ENCODE results near the gene KCNIP4.

KCNIP4 gene

DNA sequence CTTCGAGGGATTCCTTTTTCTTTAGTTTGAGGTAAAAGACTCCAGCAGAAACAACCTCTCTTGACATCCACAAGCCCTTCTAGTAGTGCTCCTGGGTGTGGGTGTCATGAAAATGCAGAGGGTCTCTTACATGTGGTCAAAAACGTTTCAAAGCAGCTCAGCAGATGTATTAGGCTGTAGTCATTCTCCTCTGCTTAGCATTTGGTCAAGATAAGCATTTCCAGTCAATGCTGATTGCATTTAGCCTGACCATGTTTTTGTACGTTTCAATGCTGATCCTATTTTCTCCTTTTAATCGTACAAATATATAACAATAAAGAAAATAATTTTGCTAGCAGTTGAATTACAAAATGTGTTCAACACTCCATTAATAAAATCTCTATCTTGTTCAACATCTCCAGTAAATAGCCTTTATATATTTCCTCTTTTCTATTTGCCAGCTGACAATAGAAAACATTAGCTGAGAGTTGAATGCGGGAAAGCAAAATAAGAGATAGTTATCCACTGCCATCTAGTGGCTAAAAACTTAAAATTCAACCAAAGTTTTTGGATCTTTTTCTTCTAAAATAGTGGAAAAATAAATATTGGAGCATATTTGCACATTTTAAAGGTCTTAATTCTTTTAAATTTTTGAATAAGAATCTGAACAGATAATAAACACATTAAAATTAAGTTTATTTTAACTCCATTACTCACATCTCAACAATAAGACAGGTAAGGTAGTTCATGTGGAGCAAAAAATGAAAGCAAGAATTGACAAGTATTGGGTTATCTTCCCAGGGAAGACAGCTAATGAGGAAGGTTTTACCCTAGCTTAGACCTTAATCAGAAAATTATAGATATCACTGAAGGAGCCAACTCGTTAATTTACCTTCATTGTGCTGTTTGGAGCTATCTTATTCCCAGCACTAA is 1263.5 kb downstream of the KCNIP4 start:
- no peak overlapping the region for H3K4me3 ChIP-seq (ENCODE audit: low read length)
- H3K9me3 ChIP-seq (ENCODE audit: control insufficient read depth, low read length) = no peaks in the 10 kb centered on the region
- no peaks in the 10 kb centered on the region for H3K4me1 ChIP-seq (ENCODE audit: control insufficient read depth, insufficient read depth, low read length)
- H3K9ac ChIP-seq (ENCODE audit: low read length) = no peak overlapping the region
- H3K36me3 ChIP-seq (ENCODE audit: control insufficient read depth, insufficient read depth, low read length) = no peaks in the 10 kb centered on the region
- no peaks in the 10 kb centered on the region for H3K27me3 ChIP-seq (ENCODE audit: control insufficient read depth, insufficient read depth, low read length)

DNA sequence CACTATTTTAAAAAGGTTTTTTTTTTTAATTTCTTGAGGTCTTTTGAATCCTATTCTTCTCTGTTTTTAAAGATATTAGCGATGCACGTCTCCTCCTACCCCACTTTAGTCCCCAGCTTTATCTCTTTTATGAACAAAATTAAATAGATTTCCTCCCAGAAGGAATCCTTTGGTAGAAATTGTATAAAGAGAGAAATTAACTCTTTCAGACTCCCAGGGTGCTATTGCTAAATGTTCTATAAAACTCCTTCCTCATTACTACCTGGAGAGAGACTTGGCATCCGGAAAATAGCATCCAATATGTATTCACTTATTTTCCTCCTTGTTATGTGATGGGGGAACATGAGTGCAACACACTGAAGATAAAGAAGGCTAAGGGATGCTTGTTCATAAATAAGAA is 1264.8 kb downstream of the KCNIP4 start:
- no peaks in the 10 kb centered on the region for H3K4me1 ChIP-seq (ENCODE audit: control insufficient read depth, insufficient read depth, low read length)
- no peaks in the 10 kb centered on the region for H3K27me3 ChIP-seq (ENCODE audit: control insufficient read depth, insufficient read depth, low read length)
- H3K4me3 ChIP-seq (ENCODE audit: low read length) = no peak overlapping the region
- no peaks in the 10 kb centered on the region for H3K9me3 ChIP-seq (ENCODE audit: control insufficient read depth, low read length)
- no peaks in the 10 kb centered on the region for H3K36me3 ChIP-seq (ENCODE audit: control insufficient read depth, insufficient read depth, low read length)
- H3K9ac ChIP-seq (ENCODE audit: low read length) = no peak overlapping the region

DNA sequence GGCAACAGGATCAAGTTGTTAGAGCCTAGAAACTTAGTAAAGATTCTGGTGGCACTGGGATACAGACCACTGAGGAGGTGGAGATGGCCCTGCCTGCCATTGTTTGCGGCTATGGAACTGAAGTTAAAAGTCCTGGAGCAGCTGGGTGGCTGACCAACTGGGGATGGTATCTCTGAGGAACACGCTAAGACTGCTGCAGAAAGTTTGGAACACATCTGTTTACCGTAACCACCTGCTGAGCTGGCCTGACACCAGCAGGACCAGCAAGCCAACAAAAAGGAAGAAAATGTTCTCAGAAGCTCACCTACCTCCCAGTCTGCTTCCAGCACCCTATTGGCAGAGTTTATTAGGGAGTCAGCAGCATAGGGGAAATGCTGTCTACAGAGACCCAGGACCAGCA is 1265.7 kb downstream of the KCNIP4 start:
- no peak overlapping the region for H3K9ac ChIP-seq (ENCODE audit: low read length)
- no peaks in the 10 kb centered on the region for H3K4me1 ChIP-seq (ENCODE audit: control insufficient read depth, insufficient read depth, low read length)
- no peaks in the 10 kb centered on the region for H3K9me3 ChIP-seq (ENCODE audit: control insufficient read depth, low read length)
- no peak overlapping the region for H3K4me3 ChIP-seq (ENCODE audit: low read length)
- H3K36me3 ChIP-seq (ENCODE audit: control insufficient read depth, insufficient read depth, low read length) = no peaks in the 10 kb centered on the region
- no peaks in the 10 kb centered on the region for H3K27me3 ChIP-seq (ENCODE audit: control insufficient read depth, insufficient read depth, low read length)

DNA sequence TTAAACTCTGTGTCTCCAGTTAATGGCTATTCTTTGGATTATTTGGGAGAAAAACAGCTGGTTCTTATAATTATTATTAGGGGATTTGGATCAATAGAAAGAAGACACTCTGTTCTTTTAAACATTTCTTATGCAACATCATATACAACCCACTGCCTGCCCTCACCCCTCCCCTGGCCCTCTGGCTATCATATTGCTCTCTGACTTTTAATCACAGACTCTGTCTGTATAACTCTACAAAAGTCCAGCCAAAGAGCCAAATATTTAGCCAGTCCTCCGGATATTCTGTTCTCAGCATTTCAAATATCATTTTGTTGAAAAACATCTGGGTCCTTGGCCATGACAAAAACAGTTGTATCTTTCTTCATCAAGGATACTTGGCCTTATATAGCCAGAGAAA is 1267.3 kb downstream of the KCNIP4 start:
- no peak overlapping the region for H3K9ac ChIP-seq (ENCODE audit: low read length)
- no peaks in the 10 kb centered on the region for H3K9me3 ChIP-seq (ENCODE audit: control insufficient read depth, low read length)
- no peaks in the 10 kb centered on the region for H3K36me3 ChIP-seq (ENCODE audit: control insufficient read depth, insufficient read depth, low read length)
- no peaks in the 10 kb centered on the region for H3K4me1 ChIP-seq (ENCODE audit: control insufficient read depth, insufficient read depth, low read length)
- H3K27me3 ChIP-seq (ENCODE audit: control insufficient read depth, insufficient read depth, low read length) = no peaks in the 10 kb centered on the region
- H3K4me3 ChIP-seq (ENCODE audit: low read length) = no peak overlapping the region

DNA sequence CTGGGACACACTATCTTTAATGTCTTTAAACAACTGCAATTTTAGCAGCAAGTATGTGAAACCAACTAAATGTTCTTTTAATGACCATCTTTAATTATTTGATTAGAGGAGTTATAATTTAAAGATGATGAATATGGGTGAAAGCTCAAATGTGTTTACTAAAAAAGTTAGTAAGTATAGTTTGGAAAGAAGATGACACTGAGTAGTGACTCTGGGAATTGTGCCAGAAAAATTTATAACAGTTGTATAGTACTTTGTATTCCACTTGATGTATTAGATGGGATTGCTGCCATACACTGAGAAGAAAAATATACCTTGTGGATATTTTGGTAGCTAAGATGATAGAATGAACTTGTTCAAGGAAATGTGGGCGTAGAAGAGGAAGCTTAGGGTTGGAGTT is 1267.8 kb downstream of the KCNIP4 start:
- no peaks in the 10 kb centered on the region for H3K9me3 ChIP-seq (ENCODE audit: control insufficient read depth, low read length)
- no peaks in the 10 kb centered on the region for H3K4me1 ChIP-seq (ENCODE audit: control insufficient read depth, insufficient read depth, low read length)
- no peaks in the 10 kb centered on the region for H3K36me3 ChIP-seq (ENCODE audit: control insufficient read depth, insufficient read depth, low read length)
- no peak overlapping the region for H3K4me3 ChIP-seq (ENCODE audit: low read length)
- no peaks in the 10 kb centered on the region for H3K27me3 ChIP-seq (ENCODE audit: control insufficient read depth, insufficient read depth, low read length)
- H3K9ac ChIP-seq (ENCODE audit: low read length) = no peak overlapping the region

- H3K4me3 ChIP-seq (ENCODE audit: low read length) = no peak overlapping the region
- no peaks in the 10 kb centered on the region for H3K27me3 ChIP-seq (ENCODE audit: control insufficient read depth, insufficient read depth, low read length)
- no peaks in the 10 kb centered on the region for H3K9me3 ChIP-seq (ENCODE audit: control insufficient read depth, low read length)
- no peak overlapping the region for H3K9ac ChIP-seq (ENCODE audit: low read length)
- no peaks in the 10 kb centered on the region for H3K36me3 ChIP-seq (ENCODE audit: control insufficient read depth, insufficient read depth, low read length)
- no peaks in the 10 kb centered on the region for H3K4me1 ChIP-seq (ENCODE audit: control insufficient read depth, insufficient read depth, low read length)
These were observed 1268.6 kb downstream of the KCNIP4 start for GRCh38 chr4:20679951-20680350.

Data from mucosa of stomach (tissue), 1 donor.